ENCODE data around the gene CYB5D1. TPM values are rescaled to one million over a fixed set of nuclear protein-coding genes. Genes with fewer than 3 reads are reported as not detected.
A peak's percentile ranks its signal among the peaks of the same experiment; 100 is the strongest.

CYB5D1 gene
- total RNA-seq, 4 donors from 2014 or later: 3.3 to 5.1 (median 4.2) TPM

DNA sequence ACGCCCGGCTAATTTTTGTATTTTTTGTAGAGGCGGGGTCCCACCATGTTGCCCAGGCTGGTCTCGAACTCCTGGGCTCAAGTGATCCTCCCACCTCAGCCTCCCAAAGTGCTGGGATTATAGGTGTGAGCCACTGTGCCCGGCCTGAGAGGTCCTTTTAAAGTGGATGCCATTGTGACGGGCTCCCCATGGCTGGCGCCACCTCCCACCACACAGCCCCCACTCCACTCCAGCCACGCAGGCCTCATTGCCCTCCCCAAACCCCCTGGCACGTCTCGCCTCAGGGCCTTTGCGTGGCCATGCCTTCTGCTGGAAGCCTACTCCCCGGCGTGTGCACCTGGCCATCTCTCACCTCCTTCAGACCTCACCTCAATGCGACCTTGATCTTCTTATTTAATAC lies 35.7 kb upstream of the CYB5D1 start:
- H3K9me3 ChIP-seq: no peaks in the 10 kb centered on the region
- no peaks in the 10 kb centered on the region for H3K36me3 ChIP-seq
- TF ChIP-seq POLR2A (IDR thresholded peaks at IDR 0.05): no peak
- no peak for TF ChIP-seq CTCF (IDR thresholded peaks at IDR 0.05)
- H3K27ac ChIP-seq: no peak overlapping the region
- H3K4me3 ChIP-seq: no peak overlapping the region
- H3K27me3 ChIP-seq: no peaks in the 10 kb centered on the region
- H3K4me1 ChIP-seq: no peaks in the 10 kb centered on the region
- DNase-seq: no peak

GRCh38 chr17:7823581-7824001 lies 34.2 kb upstream of the CYB5D1 start:
- Histone ChIP-seq H3K36me3 (no peaks in the 10 kb centered on the region), H3K4me1 (no peaks in the 10 kb centered on the region), H3K27ac (no peak overlapping the region), H3K9me3 (no peaks in the 10 kb centered on the region), H3K27me3 (no peaks in the 10 kb centered on the region), H3K4me3 (no peak overlapping the region)
- DNase-seq: no peak
- no peak for TF ChIP-seq POLR2A (IDR thresholded peaks at IDR 0.05)
- TF ChIP-seq CTCF (IDR thresholded peaks at IDR 0.05): no peak

DNA sequence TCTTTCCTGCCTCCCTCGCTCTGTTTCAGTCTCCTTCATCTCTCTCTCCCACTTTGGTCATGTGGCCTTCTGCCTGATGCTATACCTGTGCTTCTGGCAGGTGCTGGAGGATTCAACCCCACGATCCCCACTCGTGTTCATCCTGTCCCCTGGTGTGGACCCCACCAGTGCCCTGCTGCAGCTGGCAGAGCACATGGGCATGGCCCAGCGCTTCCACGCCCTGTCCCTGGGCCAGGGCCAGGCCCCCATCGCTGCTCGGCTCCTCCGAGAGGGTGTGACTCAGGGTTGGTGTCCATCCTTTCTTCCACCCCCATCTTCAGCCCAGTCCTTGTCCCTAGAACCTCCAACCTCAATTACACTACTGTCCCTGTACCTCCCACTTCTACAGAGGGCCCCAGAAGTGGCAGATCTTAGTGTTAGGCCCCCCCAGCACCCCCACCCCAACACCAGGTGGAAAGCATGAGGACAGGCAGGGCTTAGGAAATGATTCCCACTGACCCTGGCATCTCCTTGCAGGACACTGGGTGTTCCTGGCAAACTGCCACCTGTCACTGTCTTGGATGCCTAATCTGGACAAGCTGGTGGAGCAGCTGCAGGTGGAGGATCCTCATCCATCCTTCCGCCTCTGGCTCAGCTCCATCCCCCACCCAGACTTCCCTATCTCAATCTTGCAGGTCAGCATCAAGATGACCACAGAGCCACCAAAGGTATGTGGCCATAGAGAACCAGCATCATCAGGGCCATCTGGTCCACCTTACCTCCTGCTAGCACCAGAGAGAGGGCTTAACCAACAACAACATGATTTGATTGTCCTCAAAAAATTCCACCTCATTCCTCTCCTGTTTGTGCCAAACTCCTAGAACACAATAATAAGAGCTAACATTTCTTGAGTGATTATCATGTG lies 33.5 kb upstream of the CYB5D1 start:
- Histone ChIP-seq H3K27me3 (no peaks in the 10 kb centered on the region), H3K36me3 (no peaks in the 10 kb centered on the region), H3K9me3 (no peaks in the 10 kb centered on the region), H3K4me1 (no peaks in the 10 kb centered on the region), H3K4me3 (no peak overlapping the region), H3K27ac (no peak overlapping the region)
- no peak for TF ChIP-seq CTCF (IDR thresholded peaks at IDR 0.05)
- TF ChIP-seq POLR2A (IDR thresholded peaks at IDR 0.05): no peak
- DNase-seq: no peak

DNA sequence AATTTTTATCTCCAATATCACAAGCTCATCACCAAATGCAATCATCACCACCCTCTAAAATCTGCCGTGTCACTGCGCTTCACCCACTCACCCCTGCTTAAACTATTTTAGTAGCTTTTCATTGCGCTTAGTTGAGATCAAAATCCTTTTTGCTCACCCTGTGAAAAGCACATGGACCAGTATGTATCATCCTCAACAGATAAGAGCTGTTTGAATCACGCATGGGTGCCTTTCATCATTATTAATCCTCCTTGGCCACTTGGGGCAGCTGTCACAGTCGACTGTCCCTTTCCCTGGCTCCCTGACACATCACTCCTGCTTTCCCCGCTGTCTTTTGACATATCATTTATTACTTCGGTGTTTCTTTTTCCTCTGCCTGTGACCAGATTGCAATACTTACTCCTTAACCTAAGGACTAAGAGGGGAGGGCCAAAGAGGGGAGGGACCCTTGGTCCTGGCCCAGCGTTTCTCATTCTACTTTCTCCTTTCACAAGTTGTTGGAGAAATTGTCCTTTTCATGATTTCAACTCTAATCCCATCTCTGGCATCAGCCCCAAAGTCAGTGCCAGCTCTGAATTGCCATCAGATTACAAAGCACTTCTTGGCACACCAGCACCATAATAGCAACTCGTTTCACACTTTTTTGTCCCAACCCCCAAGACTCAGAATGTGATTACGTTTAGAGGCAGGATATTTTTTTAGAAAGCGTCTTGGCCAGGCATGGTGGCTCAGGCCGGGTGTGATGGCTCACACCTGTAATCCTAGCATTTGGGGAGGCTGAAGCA lies 32.4 kb upstream of the CYB5D1 start:
- TF ChIP-seq CTCF (IDR thresholded peaks at IDR 0.05): peak in 3 of 6 experiments; percentile 35 to 37 (median 35)
- no peak for TF ChIP-seq POLR2A (IDR thresholded peaks at IDR 0.05)

GRCh38 chr17:7830616-7831015 lies 27.2 kb upstream of the CYB5D1 start:
- no peaks in the 10 kb centered on the region for H3K36me3 ChIP-seq
- H3K4me1 ChIP-seq: peaks cover 0 to 8% (median 3%) of the 10 kb centered on the region in 4 donors
- H3K4me3 ChIP-seq: no peak overlapping the region
- DNase-seq: no peak
- H3K27me3 ChIP-seq: no peaks in the 10 kb centered on the region
- TF ChIP-seq CTCF (IDR thresholded peaks at IDR 0.05) (no peak), POLR2A (IDR thresholded peaks at IDR 0.05) (no peak)
- H3K27ac ChIP-seq: no peak overlapping the region
- H3K9me3 ChIP-seq: no peaks in the 10 kb centered on the region

More for the DNA sequence above, 32.4 kb upstream of the CYB5D1 start:
- no peaks in the 10 kb centered on the region for H3K9me3 ChIP-seq
- no peaks in the 10 kb centered on the region for H3K27me3 ChIP-seq
- no peak overlapping the region for H3K4me3 ChIP-seq
- H3K36me3 ChIP-seq: no peaks in the 10 kb centered on the region
- no peaks in the 10 kb centered on the region for H3K4me1 ChIP-seq
- no peak for DNase-seq
- H3K27ac ChIP-seq: no peak overlapping the region

All from Peyer's patch (tissue), 4 donors.